HG02852 (cell line): Measurements from ENCODE around the gene PEDS1.
"Not testable (repeated sequence)": the region's sequence is repeated elsewhere in the genome, so short reads cannot be mapped to it uniquely, and the experiment has no call there.

Experiments used
- ATAC-seq: cut with Tn5 transposase; IDR thresholded peaks from one replicate; pipeline ENCODE4 v1.9.1; 2021; ENCODE audit warnings: mild to moderate bottlenecking, moderate library complexity; ENCODE audit not compliant: unreplicated experiment

PEDS1 gene

DNA sequence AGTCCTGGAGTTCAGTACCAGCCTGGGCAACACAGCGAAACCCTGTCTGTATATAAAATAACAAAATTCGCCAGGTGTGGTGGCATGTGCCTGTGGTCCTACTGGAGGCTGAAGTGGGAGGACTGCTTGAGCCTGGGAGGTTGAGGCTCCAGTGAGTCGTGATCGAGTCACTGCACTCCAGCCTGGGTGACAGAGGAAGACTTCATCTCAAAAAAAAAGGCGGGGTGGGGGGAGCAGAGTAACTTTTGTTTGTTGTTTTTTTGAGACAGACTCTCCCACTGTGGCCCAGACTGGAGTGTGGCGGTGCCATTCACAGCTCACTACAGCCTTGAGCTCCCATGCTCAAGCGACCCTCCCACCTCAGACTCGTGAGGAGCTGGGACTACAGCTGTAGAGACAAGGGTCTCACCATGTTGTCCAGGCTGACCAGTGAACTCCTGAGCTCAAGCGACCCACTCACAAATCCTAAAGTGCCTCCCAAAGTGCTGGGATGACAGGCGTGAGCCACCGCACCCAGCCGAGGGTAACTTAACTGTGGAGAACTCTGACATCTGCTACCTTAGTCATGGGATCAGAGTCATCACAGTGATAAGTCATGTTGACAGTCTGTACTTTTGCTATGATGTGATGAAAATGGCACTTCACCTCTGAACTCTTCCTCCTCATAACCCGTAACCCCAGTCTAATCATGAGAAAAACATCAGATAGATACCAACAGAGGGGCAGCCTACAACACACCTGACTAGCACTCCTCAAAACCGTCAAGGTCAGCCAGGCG, 16.5 kb downstream of the PEDS1 start:
- ATAC-seq, result no peak

- ATAC-seq, result not testable (repeated sequence)
Observed at GRCh38 chr20:50135157-50135556, 18.4 kb downstream of the PEDS1 start.

GRCh38 chr20:50133474-50134217, 19.9 kb downstream of the PEDS1 start:
- no peak for ATAC-seq

DNA sequence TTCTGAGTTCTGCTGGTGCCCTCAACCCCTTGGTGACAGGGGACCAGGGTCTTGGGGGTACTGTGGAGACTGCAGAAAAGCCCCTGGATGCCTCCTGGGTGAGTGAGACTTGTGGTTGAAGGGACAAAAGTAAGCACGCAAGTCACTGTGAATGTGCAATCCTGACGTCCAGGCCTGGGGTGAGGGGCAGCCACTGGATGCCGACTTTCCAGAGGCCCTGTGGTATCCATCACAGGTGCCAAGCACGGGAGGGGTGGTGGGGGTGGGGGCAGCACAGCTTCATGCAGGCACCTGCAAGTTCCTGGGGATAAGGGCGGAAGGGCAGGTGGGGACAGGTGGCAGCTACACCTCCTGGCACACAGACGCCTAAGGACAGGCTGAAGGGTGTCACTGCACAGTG, 20.5 kb downstream of the PEDS1 start:
- no peak for ATAC-seq

DNA sequence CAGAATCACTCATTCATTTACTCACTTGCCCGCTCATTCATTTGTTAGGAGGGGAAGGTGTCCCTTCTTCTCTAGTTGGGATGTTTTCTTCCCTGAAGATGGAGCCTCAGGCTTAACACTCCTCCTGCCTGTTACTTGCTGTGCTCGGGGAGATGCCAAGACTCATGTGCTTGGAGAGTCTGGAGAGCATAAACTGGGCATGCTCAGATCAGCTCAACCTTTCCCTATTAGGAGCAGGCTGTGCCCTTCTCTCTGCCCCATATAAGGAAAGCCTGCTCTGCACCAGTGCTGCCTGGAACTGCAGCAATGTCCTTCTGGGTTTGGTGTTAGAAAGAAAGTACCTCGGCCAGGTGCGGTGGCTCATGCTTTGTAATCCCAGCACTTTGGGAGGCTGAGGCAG, 22.5 kb downstream of the PEDS1 start:
- no peak for ATAC-seq

DNA sequence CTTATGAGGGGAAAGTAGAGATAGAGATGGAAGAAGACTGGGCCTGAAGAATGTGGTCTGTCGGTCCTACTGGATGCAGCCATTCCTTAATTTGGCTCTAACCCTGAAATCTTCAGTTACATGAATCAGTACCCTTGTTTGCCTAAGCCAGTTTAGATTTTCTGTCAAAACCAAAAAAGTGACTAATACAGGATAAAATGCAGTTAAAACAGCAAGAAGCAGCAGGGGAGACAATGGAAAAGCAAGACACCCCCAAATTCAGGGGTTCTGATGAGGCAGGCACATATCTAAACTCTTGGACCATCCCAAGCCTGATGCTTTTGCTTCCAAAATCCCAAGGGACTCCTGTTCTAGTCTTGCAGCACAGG, 23.2 kb downstream of the PEDS1 start:
- ATAC-seq, result no peak

- no peak for ATAC-seq
Observed at GRCh38 chr20:50129662-50130355, 23.7 kb downstream of the PEDS1 start.

DNA sequence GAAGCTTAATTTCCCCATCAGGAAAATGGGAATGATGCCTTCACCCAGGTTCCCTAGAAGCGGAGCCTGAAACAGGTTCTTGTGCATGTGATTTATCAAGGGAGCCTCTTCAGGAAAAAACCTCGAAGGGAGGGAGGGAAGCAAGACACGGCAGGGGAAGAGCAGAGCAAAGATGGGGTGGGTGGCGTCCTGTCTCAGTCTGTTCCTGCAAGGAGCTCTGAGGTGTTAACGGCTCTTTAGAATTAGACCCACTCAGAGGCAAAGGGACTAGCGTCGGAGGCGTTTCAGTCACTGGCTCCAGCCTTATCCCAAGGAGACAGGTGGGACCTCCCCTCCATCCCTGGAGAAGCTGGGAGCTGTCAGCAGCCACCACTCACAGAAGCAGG, 25.0 kb downstream of the PEDS1 start:
- no peak for ATAC-seq

DNA sequence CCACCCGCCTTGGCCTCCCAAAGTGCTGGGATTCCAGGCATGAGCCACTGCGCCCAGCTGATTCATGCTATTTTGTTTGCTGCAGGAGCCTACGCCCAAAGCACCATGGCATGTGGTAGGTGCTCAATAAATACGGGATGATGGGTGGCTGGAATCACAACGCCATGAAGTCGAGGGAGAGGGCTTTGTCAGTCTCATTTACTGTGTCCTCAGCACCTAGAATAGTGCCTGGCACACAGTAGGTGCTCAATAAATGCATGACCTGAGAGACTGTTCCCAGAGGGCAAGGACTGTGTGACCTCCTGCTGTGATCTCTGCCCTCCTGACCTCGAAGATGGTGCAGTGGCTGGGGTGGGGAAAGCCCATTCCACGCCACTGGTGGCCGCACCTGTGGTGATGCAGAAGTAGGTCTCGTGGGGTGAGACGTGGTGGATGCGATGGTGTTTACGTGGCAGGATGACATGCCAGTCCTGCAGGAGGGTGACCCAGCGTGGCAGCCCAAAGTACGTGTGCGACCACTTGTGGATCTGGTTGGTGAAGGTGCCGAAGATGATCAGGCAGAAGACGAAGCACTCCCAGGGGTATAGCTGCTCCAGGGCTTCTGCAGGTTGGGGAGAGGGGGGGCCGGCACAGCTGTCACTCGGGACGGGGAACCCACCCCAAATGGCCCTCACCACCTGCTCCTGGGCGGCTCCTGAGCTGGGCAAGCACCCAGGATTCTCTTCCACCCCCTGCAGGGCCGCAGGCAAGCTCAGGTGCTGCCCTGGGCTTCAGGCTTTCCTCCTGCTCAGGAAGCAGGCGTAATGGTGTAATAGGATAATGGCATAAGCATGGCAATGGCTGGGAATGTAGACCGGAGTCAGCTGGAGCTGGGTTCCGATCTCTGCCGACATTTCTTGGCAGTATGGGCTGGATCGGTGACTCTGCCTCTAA, 25.7 kb downstream of the PEDS1 start:
- no peak for ATAC-seq

DNA sequence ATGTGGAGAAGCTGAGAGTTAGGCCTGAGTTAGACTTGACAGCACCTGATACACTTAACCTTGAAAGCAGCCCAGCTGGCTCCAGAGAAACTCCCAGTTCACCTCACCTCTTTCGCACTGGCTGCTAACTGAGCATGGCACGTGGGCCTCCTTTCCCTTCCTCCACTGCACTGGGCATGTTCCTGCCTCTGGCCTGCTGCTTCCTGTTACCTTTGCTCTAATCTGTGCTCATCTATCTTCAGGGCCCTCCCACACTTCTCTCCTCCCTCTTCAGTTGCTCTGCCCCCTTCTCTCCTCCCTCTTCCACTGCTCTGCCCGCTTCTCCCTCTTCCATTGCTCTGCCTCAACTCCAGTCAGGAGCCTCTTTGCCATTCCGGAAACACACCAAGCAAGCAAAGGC, 26.9 kb downstream of the PEDS1 start:
- ATAC-seq, result no peak

DNA sequence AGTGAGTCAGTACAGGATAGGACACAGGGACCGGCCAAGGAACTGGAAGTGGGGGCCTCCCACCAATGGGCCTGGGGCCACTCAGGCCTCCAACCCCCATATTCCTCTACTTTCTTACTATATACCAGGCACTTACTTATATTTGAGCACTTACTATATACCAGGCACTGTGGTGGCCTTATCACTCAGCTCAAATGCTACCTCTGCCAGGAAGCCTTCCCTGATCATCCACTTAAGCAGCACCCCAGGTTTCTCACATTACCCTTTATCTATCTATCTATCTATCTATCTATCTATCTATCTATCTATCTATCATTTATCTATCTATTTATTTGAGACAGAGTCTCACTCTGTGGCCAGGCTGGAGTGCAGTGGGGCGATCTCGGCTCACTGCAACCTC, 28.2 kb downstream of the PEDS1 start:
- no peak for ATAC-seq

DNA sequence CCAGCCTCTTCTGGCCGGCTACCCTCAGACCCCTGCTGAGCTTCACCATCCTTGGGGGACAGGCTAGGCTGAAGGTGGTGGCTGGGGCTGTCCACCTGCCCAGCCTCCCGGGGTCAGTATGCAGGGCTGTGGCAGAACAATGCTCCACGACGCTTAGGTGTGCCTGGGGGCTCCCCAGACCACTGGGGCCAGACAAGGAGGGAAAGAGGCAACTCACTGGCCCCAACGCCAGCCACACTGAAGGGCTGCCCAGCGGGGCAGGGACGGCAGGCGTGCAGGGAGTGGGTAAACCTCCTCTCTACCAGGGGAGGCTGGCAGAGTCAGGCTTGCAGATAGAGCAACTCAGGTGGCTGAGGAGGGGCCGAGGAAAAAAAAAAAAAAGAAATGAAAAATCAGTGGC, 29.0 kb downstream of the PEDS1 start:
- no peak for ATAC-seq

- no peak for ATAC-seq
Observed at GRCh38 chr20:50123418-50123817, 30.1 kb downstream of the PEDS1 start.

DNA sequence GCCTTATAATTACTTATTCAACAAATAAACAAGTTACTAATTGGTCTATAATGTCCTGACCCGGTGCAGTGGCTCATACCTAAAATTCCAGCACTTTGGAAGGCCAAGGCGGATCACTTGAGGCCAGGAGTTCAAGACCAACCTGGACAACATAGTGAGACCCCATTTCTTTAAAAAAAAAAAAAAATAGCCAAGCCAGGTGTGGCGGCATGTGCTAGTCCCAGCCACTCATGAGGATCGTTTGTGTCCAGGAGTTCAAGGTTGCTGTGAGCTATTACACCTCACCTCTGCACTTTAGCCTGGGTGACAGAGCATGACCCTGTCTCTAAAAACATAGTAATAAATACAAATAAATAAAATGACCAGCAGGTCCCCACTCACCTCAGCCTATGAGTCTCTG, 30.8 kb downstream of the PEDS1 start:
- no peak for ATAC-seq

DNA sequence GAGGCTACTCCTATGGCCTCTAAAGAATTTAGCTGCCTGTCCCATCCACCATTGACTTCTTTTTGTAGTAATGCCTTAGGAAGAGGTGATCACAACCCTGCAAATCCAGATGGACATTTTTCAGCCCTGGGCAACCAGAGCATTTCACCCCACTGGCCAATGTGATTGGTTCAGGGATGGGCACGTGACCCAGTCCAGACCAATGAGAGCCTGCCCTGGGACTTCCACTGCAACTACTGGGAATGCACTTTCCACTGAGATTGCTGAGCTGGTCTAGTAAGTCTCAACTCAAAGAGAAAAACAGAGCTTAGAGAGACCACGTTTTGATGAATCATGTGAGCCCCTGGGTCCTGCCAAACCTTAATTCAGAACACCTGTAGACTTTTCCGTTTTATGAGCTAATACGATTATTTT, 31.7 kb downstream of the PEDS1 start:
- ATAC-seq, result no peak

DNA sequence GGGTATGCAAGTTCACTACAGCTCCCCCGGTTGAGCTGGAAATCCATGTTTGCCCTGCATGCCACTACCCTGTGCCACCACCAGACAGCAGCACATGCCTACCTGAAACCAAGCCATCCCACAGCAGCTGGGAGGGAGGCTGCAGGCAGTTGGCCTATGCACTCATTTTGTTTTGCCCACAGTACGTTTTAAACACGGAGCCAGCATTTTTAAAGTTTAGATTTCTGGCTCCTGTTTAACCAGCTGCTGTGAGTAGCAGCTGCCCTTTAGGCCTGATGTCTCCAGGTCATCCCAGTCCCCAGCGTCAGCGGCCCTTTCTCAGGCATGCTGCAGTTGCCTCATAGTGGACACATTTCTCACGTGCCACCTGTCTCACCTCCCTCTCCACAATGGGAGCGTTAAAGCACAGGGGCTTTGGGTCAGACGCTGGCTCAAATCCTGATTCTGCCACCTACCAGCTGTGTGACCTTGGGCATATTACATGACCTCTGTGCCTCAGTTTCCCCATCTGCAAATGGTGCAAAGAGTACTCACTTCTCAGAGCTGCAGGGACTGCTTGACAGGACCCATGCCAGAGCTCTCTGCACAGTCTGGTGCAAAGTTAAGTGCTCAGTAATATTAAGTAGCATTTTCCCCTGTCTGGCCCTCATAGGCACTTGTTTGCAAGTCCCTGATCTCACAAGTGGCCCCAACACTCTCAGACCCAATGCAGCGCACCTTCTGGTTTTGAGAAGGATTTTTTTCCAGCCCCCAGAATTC, 32.4 kb downstream of the PEDS1 start:
- no peak for ATAC-seq

DNA sequence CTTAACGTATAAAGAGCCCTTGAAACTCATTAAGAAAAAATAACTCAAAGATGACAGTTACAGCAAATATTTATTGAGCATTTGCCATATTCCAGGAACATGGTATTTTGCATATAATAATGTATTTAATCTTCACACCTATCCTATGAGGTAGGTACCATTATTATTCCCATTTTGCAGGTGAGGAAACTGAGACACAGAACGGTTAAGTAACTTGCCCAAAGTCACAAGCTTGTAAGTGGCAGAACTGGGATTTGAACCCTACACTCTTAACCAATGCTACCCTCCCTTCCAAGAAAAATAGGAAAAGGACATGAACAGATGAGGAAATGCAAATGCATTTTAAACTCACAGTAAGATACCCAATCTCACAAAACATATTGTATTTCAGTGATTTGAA, 35.3 kb downstream of the PEDS1 start:
- ATAC-seq, result no peak

DNA sequence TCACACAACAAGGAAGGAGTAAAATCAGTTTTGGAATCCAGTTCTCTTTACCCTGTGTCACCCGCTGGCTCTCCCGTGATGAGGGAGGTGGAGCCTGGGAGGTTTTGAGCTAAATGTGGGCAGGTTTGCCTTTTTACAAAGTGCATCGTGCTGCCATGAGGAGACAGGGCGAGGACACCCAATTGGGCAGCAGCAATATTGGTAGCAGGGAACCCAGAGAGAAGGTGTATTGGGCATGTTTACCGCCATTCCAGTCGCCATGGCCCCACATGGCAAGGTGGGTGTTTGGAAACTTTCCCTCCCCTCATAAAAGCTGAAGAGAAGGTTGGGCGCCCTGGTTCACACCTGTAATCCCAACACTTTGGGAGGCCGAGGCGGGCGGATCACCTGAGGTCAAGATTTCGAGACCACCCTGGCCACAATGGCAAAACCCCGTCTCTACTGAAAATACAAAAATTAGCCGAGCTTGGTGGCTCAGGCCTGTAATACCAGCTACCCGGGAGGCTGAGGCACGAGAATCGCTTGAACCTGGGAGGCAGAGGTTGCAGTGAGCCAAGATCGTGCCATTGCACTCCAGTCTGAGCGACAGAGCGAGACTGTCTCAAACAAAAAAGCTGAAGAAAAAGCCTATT, 37.0 kb downstream of the PEDS1 start:
- ATAC-seq, result no peak

GRCh38 chr20:50115591-50116367, 37.7 kb downstream of the PEDS1 start:
- ATAC-seq, result peak; percentile 77
